SK-N-SH (cell line): ENCODE measurements around the gene SCYL2. TPM values are rescaled to one million over a fixed set of nuclear protein-coding genes. Genes with fewer than 3 reads are reported as not detected.

Experiments
- CTCF ChIA-PET: fragments of 300-600, 350-600 bp; formaldehyde crosslinking; extraction: SDS; loops from one replicate; lab custom pipeline; 2021; lab: Yijun Ruan, JAX
- POLR2A ChIA-PET: fragments of 350-600 bp; sonication (Branson Sonifier 250); formaldehyde crosslinking; extraction: SDS; loops from one replicate; lab custom pipeline; 2020; ENCODE audit warnings: antibody characterized with exemption, inconsistent platforms; lab: Yijun Ruan, JAX
- DNase-seq: peaks from one replicate; pipeline ENCODE4 v3.0.0; 2012
- H2AFZ ChIP-seq: fragments of 200-600 bp; sonication (generic); 2 replicates; pipeline ENCODE4 v1.8.1; 2016; ENCODE audit warnings: antibody characterized with exemption, mild to moderate bottlenecking, low read depth
- H3F3A ChIP-seq: fragments of 200-600 bp; sonication (generic); replicated peaks from 2 replicates; pipeline ENCODE3; 2016; ENCODE audit warnings: antibody characterized with exemption, mild to moderate bottlenecking; ENCODE audit not compliant: insufficient read depth
- H3K27ac ChIP-seq, 2 experiments: fragments of 200-500 bp in 1 of 2; fragments of 200-600 bp in 1 of 2; sonication (Bioruptor generic) in 1 of 2; sonication (generic), shearing (Covaris generic) in 1 of 2; 2 replicates each; pipeline versions ENCODE4 v1.5.1 to v1.6.1; 2014 to 2016; ENCODE audit warnings: low read depth in 2 of 2, inconsistent platforms in 1 of 2, low read length in 1 of 2, mild to moderate bottlenecking in 1 of 2, mixed read lengths in 1 of 2
- H3K27me3 ChIP-seq: fragments of 200-600 bp; sonication (generic), shearing (Covaris generic); 2 replicates; pipeline ENCODE4 v1.6.1; 2016; ENCODE audit warnings: mixed run types; ENCODE audit not compliant: insufficient read depth
- H3K36me3 ChIP-seq, 2 experiments: fragments of 200-500 bp in 1 of 2; fragments of 200-600 bp in 1 of 2; sonication (Bioruptor generic) in 1 of 2; sonication (generic) in 1 of 2; replicated peaks in 1 of 2; 2 replicates each; pipeline versions ENCODE3 to v1.5.1; 2014 to 2016; ENCODE audit warnings: low read length in 1 of 2, mild to moderate bottlenecking in 1 of 2; ENCODE audit not compliant: insufficient read depth in 2 of 2, control insufficient read depth in 1 of 2
- H3K4me1 ChIP-seq, 2 experiments: fragments of 200-500 bp in 1 of 2; fragments of 200-600 bp in 1 of 2; sonication (Bioruptor generic) in 1 of 2; sonication (generic), shearing (Covaris generic) in 1 of 2; 2 replicates each; pipeline versions ENCODE4 v1.5.1 to v1.6.1; 2014 to 2016; ENCODE audit warnings: low read depth in 1 of 2, low read length in 1 of 2, mixed run types in 1 of 2; ENCODE audit not compliant: insufficient read depth in 2 of 2, control insufficient read depth in 1 of 2
- H3K4me2 ChIP-seq: fragments of 200-600 bp; sonication (generic), shearing (Covaris generic); 2 replicates; pipeline ENCODE4 v1.6.1; 2017; ENCODE audit warnings: mixed run types
- H3K4me3 ChIP-seq, 2 experiments: fragments of 200-500 bp in 1 of 2; fragments of 200-600 bp in 1 of 2; sonication (Bioruptor generic) in 1 of 2; sonication (generic), shearing (Covaris generic) in 1 of 2; 2 replicates each; pipeline versions ENCODE4 v1.5.1 to v1.8.1; 2014 to 2016; ENCODE audit warnings: low read depth in 2 of 2, inconsistent platforms in 1 of 2, low read length in 1 of 2, mild to moderate bottlenecking in 1 of 2, mixed read lengths in 1 of 2, moderate library complexity in 1 of 2
- H3K79me2 ChIP-seq: fragments of 200-600 bp; sonication (generic); 2 replicates; pipeline ENCODE4 v1.8.1; 2017; ENCODE audit warnings: mild to moderate bottlenecking; ENCODE audit not compliant: insufficient read depth
- H3K9ac ChIP-seq: fragments of 200-600 bp; sonication (generic); 2 replicates; pipeline ENCODE4 v1.6.1; 2017; ENCODE audit warnings: mixed run types
- H3K9me2 ChIP-seq: fragments of 200-600 bp; sonication (generic); 2 replicates; pipeline ENCODE4 v1.6.1; 2017; ENCODE audit warnings: mixed run types
- H3K9me3 ChIP-seq: fragments of 200-600 bp; sonication (generic); 2 replicates; pipeline ENCODE4 v1.6.1; 2017; ENCODE audit warnings: mixed run types, mild to moderate bottlenecking, moderate library complexity
- H4K20me1 ChIP-seq: fragments of 200-600 bp; sonication (generic); 2 replicates; pipeline ENCODE4 v1.6.1; 2017; ENCODE audit warnings: mild to moderate bottlenecking, mixed run types; ENCODE audit not compliant: insufficient read depth
- CTCF ChIP-seq: fragments of 200-600 bp; sonication (generic); IDR thresholded peaks from 2 replicates; pipeline ENCODE4 v1.6.1; 2017; ENCODE audit warnings: antibody characterized with exemption, mild to moderate bottlenecking, moderate library complexity
- ELF1 ChIP-seq: IDR thresholded peaks from 2 replicates; pipeline ENCODE4 v1.4.0; 2012
- EP300 ChIP-seq, 2 experiments: IDR thresholded peaks; 2 replicates each; pipeline versions ENCODE4 v1.4.0 to v1.6.1; 2012; ENCODE audit warnings: borderline replicate concordance in 1 of 2, low read depth in 1 of 2, low read length in 1 of 2
- EZH2phosphoT487 ChIP-seq: fragments of 200-600 bp; sonication (generic); IDR thresholded peaks from 2 replicates; pipeline ENCODE4 v1.6.1; 2017; ENCODE audit warnings: low read depth, mixed run types, mild to moderate bottlenecking, antibody characterized with exemption, moderate library complexity, borderline replicate concordance
- FOXM1 ChIP-seq: IDR thresholded peaks from 2 replicates; pipeline ENCODE4 v1.4.0; 2012; ENCODE audit warnings: low read depth, mild to moderate bottlenecking
- GABPA ChIP-seq: IDR thresholded peaks from 2 replicates; pipeline ENCODE4 v1.4.0; 2012; ENCODE audit warnings: low read depth, mild to moderate bottlenecking
- GATA2 ChIP-seq: sonication (generic); formaldehyde crosslinking; IDR thresholded peaks from 2 replicates; pipeline ENCODE4 v1.5.0; 2020; ENCODE audit warnings: mild to moderate bottlenecking, missing genetic modification reagents
- JUND ChIP-seq: IDR thresholded peaks from 2 replicates; pipeline ENCODE4 v1.4.0; 2012
- MEF2A ChIP-seq: IDR thresholded peaks from 2 replicates; pipeline ENCODE4 v1.4.0; 2012; ENCODE audit warnings: low read depth, borderline replicate concordance
- MXI1 ChIP-seq: IDR thresholded peaks from 2 replicates; pipeline ENCODE4 v1.6.1; 2012; ENCODE audit warnings: mild to moderate bottlenecking, low read depth, low read length, improper control_type of control experiment
- NFIC ChIP-seq: IDR thresholded peaks from 2 replicates; pipeline ENCODE4 v1.4.0; 2012; ENCODE audit warnings: borderline replicate concordance
- NRF1 ChIP-seq: IDR thresholded peaks from 2 replicates; pipeline ENCODE4 v1.6.1; 2012; ENCODE audit warnings: low read depth, mild to moderate bottlenecking, low read length
- POLR2AphosphoS5 ChIP-seq: IDR thresholded peaks from 2 replicates; pipeline ENCODE4 v1.6.1; 2012; ENCODE audit warnings: low read depth, low read length
- TAF1 ChIP-seq: IDR thresholded peaks from 2 replicates; pipeline ENCODE4 v1.6.1; 2012; ENCODE audit warnings: low read depth, mild to moderate bottlenecking, low read length, moderate library complexity, borderline replicate concordance
- TEAD4 ChIP-seq: IDR thresholded peaks from 2 replicates; pipeline ENCODE4 v1.4.0; 2012; ENCODE audit warnings: mild to moderate bottlenecking, borderline replicate concordance; ENCODE audit not compliant: insufficient read depth
- USF1 ChIP-seq: IDR thresholded peaks from 2 replicates; pipeline ENCODE4 v1.4.0; 2012; ENCODE audit warnings: low read depth, borderline replicate concordance
- USF2 ChIP-seq: fragments of 150-350 bp; IDR thresholded peaks from 2 replicates; pipeline ENCODE4 v1.6.1; 2017; ENCODE audit warnings: antibody characterized with exemption, low read length, low read depth, borderline replicate concordance
- ZBTB33 ChIP-seq: IDR thresholded peaks from 2 replicates; pipeline ENCODE4 v1.4.0; 2012; ENCODE audit warnings: low read depth, borderline replicate concordance
- WGBS: methylation state at CpG from one replicate; pipeline ENCODE4 v1.1.6; 2017; ENCODE audit warnings: low lambda C conversion rate; 5-methylcytosine and 5-hydroxymethylcytosine counted together
- polyA plus RNA-seq, 3 experiments: library from polyadenylated mRNA; depleted of rRNA; stranded (reverse); fragments of >200 nt; gene quantifications; 2 replicates each; pipeline ENCODE4 v1.2.3, GENCODE V29; 2012

The SCYL2 gene
- polyA plus RNA-seq, 1 of the 3 experiments (the other 2 are of a cell fraction), result 7.5 TPM

- Histone ChIP-seq H3K27ac (peak overlapping the region; percentile 89 to 93), H3K4me3 (peak overlapping the region; percentile 79 to 88), H3K9me2 (no peaks in the 10 kb centered on the region), H3K27me3 (no peaks in the 10 kb centered on the region), H3K79me2 (peaks cover 54% of the 10 kb centered on the region), H3K9ac (peak overlapping the region; percentile 91), H3F3A (peaks cover 6% of the 10 kb centered on the region), H3K4me1 (peaks cover 12 to 13% of the 10 kb centered on the region in 2 experiments; a peak in 3 of 4 replicates), H3K9me3 (no peaks in the 10 kb centered on the region), H4K20me1 (peaks cover 31% of the 10 kb centered on the region), H3K4me2 (peak overlapping the region; percentile 84), H3K36me3 (peaks cover 2 to 3% of the 10 kb centered on the region in 2 experiments), H2AFZ (peak overlapping the region; percentile 63; the same call in 1 of the 2 replicates)
- WGBS, result 2% methylated on average over 18 of the region's 33 CpGs
- CTCF ChIA-PET, result interaction anchor here (0.8 to 1.4 kb wide), 3 partner anchors 47 to 287 kb away, joined by 3 to 4 read pairs (median 4); no protein-coding TSS in a partner anchor
- TF ChIP-seq EZH2phosphoT487, result no peak
- no peak for TF ChIP-seq EP300 (IDR thresholded peaks at IDR 0.05; ENCODE audit: borderline replicate concordance in 1 of 2, low read depth in 1 of 2, low read length in 1 of 2)
- no peak for TF ChIP-seq ELF1
- no peak for TF ChIP-seq USF1
- TF ChIP-seq MXI1, result no peak
- no peak for TF ChIP-seq TAF1
- no peak for TF ChIP-seq USF2
- no peak for TF ChIP-seq JUND
- no peak for TF ChIP-seq GATA2
- no peak for TF ChIP-seq POLR2AphosphoS5
- no peak for TF ChIP-seq FOXM1
- TF ChIP-seq NRF1, result no peak
- no peak for TF ChIP-seq GABPA
- TF ChIP-seq ZBTB33, result no peak
- TF ChIP-seq MEF2A, result no peak
- no peak for TF ChIP-seq TEAD4
- TF ChIP-seq NFIC, result no peak
- TF ChIP-seq CTCF, result no peak
- POLR2A ChIA-PET, result interaction anchor here (1.3 to 2.1 kb wide), 2 partner anchors 11 to 67 kb away, joined by 3 to 11 read pairs; partner anchors contain the start of gene ACTR6
- no peak for DNase-seq
Measured at GRCh38 chr12:100267603-100268281, 765 bp downstream of the SCYL2 start.
